ENCODE results near the gene CCDC88B. TPM values are rescaled to one million over a fixed set of nuclear protein-coding genes. Genes with fewer than 3 reads are reported as not detected.

Gene CCDC88B
- total RNA-seq, 1 experiment from 2014 or later = 14.7 TPM

GRCh38 chr11:64304032-64304315 is 36.0 kb upstream of the CCDC88B start:
- H3K4me3 ChIP-seq (replicated peaks in 1 of 2; ENCODE audit: low read depth in 1 of 2, low read length in 2 of 2) = peak overlapping the region; percentile 59 to 70
- peaks cover 23% of the 10 kb centered on the region for H3K79me2 ChIP-seq (ENCODE audit: insufficient read depth, low read length)
- H3K36me3 ChIP-seq (ENCODE audit: control insufficient read depth in 1 of 2, insufficient read depth in 2 of 2, low read length in 2 of 2) = peaks cover 0 to 8% of the 10 kb centered on the region in 2 experiments; a peak in 1 of 4 replicates
- intact Hi-C loops (cut with micrococcal nuclease) = loop anchor here (1.0 to 5.0 kb wide), 5 partner anchors 51 to 117 kb away; partner anchors contain the start of genes FKBP2, PLCB3 and STIP1
- H2AFZ ChIP-seq (ENCODE audit: low read depth, low read length, poor library complexity, severe bottlenecking) = no peak overlapping the region
- DNase-seq (ENCODE audit: low read depth, low spot score) = no peak
- BruUV-seq (replicated peaks) = no TSS peak
- ChIA-PET CTCF (interaction anchor here (0.8 to 5.8 kb wide), 20 partner anchors 10 to 385 kb away, joined by 3 to 80 read pairs (median 6); partner anchors contain the start of genes BAD, FERMT3, FKBP2 and GPR137), RAD21 (ENCODE audit: low non-redundant PET in 1 of 2, low total read pairs in 2 of 2, uncharacterized antibody in 2 of 2, unreplicated experiment in 2 of 2) (interaction anchor here (0.7 to 2.5 kb wide), 7 partner anchors 28 to 99 kb away, joined by 3 to 7 read pairs (median 4); no protein-coding TSS in a partner anchor), POLR2A (interaction anchor here (0.9 to 5.5 kb wide), 8 partner anchors 14 to 100 kb away, joined by 3 to 30 read pairs (median 5); partner anchors contain the start of genes PPP1R14B, PRDX5, TRMT112 and VEGFB)
- no peaks in the 10 kb centered on the region for H3K9me2 ChIP-seq (ENCODE audit: insufficient read depth)
- no peak for TF ChIP-seq SRF (IDR thresholded peaks at IDR 0.05; ENCODE audit: low read depth)
- no peak for TF ChIP-seq POLR2AphosphoS5 (IDR thresholded peaks at IDR 0.05; ENCODE audit: low read depth, low read length)
- no peak for TF ChIP-seq CTCF (IDR thresholded peaks at IDR 0.05 in 2 of 3, conservative IDR thresholded peaks at IDR 0.05 in 1 of 3; ENCODE audit: borderline replicate concordance in 1 of 3, insufficient read depth in 1 of 3, low read depth in 2 of 3, low read length in 2 of 3)
- no peak for TF ChIP-seq EZH2 (IDR thresholded peaks at IDR 0.05)
- TF ChIP-seq YY1 (IDR thresholded peaks at IDR 0.05; ENCODE audit: extremely low read depth, insufficient replicate concordance, low read depth, low read length) = no peak
- no peak for TF ChIP-seq SIN3A (IDR thresholded peaks at IDR 0.05; ENCODE audit: low read depth)
- H3K4me1 ChIP-seq (ENCODE audit: control insufficient read depth in 1 of 2, insufficient read depth in 2 of 2, low read length in 2 of 2) = peaks cover 12 to 55% of the 10 kb centered on the region in 2 experiments; a peak in 3 of 4 replicates
- peak overlapping the region; percentile 88 for H3K9ac ChIP-seq (ENCODE audit: low read length)
- H3K27ac ChIP-seq (ENCODE audit: low read depth, low read length) = peak overlapping the region; percentile 99
- no peaks in the 10 kb centered on the region for H3K9me3 ChIP-seq (ENCODE audit: control insufficient read depth in 1 of 2, insufficient read depth in 1 of 2, low read depth in 1 of 2, low read length in 2 of 2)
- H3K4me2 ChIP-seq (ENCODE audit: low read length) = peak overlapping the region; percentile 84
- ATAC-seq = no peak
- no peaks in the 10 kb centered on the region for H3K27me3 ChIP-seq (ENCODE audit: insufficient read depth, low read length)
- no peaks in the 10 kb centered on the region for H4K20me1 ChIP-seq (ENCODE audit: insufficient read depth)

Measured in HCT116 (cell line).